ENCODE measurements around the gene SLC26A3. TPM values are rescaled to one million over a fixed set of nuclear protein-coding genes. Genes with fewer than 3 reads are reported as not detected.

SLC26A3 gene
- not detected in 2 replicates for total RNA-seq

DNA sequence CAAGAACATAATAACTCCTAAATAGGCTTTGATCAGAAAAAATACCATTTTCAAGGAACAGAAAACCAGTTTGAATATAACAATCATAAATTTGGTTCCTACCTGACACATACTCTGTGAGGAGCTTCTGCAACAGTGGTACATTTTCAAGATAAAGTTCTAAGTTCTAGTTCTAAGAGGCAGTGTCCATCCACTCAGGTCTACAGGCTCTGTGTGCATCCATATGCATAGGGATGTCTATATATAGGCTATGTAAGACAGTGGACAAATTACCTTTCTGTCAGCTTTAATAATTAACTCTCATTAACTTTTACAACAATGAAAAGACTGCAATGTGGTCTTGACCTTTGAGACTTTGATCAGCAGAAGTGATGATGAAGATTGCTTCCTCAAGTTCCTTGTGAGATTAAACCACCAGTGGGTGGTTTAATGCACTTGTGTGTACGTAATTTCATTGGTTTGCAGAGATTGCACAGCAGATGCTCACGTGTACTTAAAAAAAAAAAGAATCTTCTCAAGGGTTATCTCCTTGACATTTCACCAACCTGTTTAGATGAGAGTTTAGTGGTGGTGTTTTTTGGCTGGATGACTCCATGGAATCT, at the start of gene SLC26A3:
Gene SLC26A3 (minus strand): TSS at position 215 of the 602 bp plus-strand sequence. CDS start 8,714 bp downstream, outside the sequence.

DNA sequence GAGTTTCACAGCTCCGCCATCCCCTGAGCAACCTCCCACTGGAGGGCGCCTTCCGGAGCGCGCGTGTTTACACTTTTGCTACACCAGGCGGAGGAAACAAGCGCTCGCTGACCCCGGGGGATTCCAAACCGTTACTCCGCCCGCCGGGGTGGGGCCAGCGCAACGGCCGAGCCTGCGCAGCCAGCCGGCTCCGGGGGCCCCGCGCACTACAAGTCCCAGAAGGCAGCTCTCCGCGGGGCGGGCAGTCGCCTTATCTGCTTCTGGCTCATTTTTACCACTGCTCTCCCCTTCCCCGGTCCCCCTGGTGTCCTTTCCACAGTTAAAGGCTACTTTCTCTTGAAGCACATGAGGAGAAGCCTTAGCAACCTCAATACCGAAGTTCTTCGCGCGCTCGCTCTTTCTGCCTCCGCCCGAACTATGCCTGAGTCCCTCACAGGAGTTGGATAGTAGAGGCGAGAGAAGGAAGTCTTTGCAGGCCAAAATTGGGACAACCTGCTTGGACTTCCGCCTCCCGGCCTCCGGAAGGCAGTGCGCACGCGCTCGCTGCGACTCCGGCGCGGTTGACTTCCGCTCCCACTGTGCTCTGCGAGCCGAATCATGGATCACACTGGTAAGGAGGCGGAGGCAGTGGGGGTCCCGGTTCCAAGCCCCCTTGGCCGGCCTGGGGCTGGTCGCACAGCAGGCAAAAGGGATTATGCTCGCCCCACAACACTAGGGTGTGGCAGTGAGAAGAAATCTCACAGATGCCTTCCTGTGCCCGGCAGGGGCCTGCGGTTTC, 59.3 kb downstream of the SLC26A3 start, which contains the start of gene CBLL1:
Gene CBLL1 (plus strand): TSS at position 576 of the 778 bp plus-strand sequence. CDS start 22 bp downstream, at position 598.

Other genes starting within 250 kb of the SLC26A3 start
- gene COG5, start 239.3 kb downstream of the SLC26A3 start, total RNA-seq: 19.8 and 29.7 TPM in 2 replicates
- 6.6 and 7.0 TPM in 2 replicates for gene DUS4L, start 239.3 kb downstream of the SLC26A3 start, total RNA-seq
- 43.4 and 44.6 TPM in 2 replicates for gene BCAP29, start 223.0 kb downstream of the SLC26A3 start, total RNA-seq
- gene SLC26A4, start 142.4 kb downstream of the SLC26A3 start, total RNA-seq: 0.37 and 0.39 TPM in 2 replicates
- 26.8 and 33.1 TPM in 2 replicates for gene CBLL1, start 59.1 kb downstream of the SLC26A3 start, total RNA-seq
- gene DLD, start 88.0 kb upstream of the SLC26A3 start, total RNA-seq: 46.5 and 50.0 TPM in 2 replicates
- 423 and 487 TPM in 2 replicates for gene LAMB1, start 199.9 kb upstream of the SLC26A3 start, total RNA-seq